GM13977 (cell line): ENCODE data around the gene COL6A3.

Experiments used
- DNase-seq: peaks from one replicate; pipeline ENCODE4 v3.0.0; 2012; ENCODE audit warnings: low spot score
- in situ Hi-C: fragments of 300-500 bp; cut with MboI; formaldehyde crosslinking; loops from one replicate; pipeline ENCODE4 v1.12.0; 2022; ENCODE audit warnings: low sequenced_read_pairs, low pct_unique_long_range_greater_than_20kb, mixed read lengths, inconsistent platforms; ENCODE audit not compliant: unreplicated experiment
- TF ChIP-seq, protein P1 (sequence below): IDR thresholded peaks from 2 replicates; pipeline ENCODE4 v1.5.1; 2012; ENCODE audit warnings: mild to moderate bottlenecking, control low read depth; ENCODE audit not compliant: insufficient read depth; ENCODE audit errors: extremely low read depth, missing control alignments

The COL6A3 gene

DNA sequence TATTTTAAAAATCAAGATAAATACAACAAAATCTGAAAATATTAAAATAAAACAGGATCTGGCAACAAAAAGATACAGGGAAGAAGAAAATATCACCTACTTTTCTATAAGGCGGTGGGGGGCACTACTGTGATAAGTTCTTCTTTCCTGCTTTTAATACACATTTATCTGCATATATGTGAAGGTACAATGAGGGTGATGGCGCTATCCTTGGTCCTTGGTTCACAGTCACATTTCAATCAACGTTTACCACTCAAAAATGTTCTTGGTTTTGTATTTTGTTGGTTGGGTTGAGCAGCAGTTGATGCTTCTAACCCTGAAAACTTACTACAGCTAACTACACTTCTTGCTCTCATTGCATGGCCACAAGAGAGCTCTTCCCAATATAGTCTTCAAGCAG is 112.4 kb downstream of the COL6A3 start:
- in situ Hi-C loops = no loop called here
- TF ChIP-seq, protein P1, sequence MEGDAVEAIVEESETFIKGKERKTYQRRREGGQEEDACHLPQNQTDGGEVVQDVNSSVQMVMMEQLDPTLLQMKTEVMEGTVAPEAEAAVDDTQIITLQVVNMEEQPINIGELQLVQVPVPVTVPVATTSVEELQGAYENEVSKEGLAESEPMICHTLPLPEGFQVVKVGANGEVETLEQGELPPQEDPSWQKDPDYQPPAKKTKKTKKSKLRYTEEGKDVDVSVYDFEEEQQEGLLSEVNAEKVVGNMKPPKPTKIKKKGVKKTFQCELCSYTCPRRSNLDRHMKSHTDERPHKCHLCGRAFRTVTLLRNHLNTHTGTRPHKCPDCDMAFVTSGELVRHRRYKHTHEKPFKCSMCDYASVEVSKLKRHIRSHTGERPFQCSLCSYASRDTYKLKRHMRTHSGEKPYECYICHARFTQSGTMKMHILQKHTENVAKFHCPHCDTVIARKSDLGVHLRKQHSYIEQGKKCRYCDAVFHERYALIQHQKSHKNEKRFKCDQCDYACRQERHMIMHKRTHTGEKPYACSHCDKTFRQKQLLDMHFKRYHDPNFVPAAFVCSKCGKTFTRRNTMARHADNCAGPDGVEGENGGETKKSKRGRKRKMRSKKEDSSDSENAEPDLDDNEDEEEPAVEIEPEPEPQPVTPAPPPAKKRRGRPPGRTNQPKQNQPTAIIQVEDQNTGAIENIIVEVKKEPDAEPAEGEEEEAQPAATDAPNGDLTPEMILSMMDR = no peak
- no peak for DNase-seq

DNA sequence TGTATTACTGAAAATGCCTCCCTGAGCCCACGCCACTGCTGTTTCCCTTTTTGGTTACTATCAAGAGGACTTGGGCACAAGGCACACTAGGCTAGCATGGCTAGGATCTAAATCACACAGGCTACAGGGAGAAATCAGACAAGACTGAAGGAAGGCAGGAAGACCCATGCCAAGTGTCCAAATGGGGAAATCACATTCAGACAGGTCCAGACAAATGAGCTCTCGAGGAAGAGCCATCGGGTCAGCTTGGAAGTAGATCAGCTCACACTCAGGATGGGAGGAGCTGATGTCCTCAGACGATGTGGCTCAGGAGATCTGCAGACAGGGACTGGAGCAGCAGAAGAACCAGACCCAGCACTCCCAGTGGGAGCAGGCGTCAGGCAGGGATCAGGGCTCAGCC is 113.2 kb downstream of the COL6A3 start:
- TF ChIP-seq, protein P1 = no peak
- in situ Hi-C loops = no loop called here
- DNase-seq = no peak

DNA sequence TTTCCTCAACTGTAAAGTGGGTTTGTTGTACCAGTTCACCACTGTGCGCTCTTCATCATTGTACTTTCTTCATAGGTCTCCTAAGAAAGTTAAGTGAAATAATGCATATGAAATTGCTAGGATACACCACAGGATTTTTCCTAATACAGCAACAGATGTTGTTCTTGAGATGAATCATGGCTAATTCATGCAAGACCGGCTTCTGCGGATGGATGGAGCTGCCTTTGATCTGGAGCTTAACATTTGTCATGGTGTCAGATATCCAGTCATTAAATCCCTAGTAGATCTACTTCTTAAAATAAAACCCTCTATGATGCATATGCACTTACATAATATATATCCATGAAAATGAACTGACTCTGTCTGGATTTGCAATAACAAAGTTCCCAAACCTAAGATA is 114.1 kb downstream of the COL6A3 start:
- in situ Hi-C loops = no loop called here
- DNase-seq = no peak
- TF ChIP-seq, protein P1 = no peak

DNA sequence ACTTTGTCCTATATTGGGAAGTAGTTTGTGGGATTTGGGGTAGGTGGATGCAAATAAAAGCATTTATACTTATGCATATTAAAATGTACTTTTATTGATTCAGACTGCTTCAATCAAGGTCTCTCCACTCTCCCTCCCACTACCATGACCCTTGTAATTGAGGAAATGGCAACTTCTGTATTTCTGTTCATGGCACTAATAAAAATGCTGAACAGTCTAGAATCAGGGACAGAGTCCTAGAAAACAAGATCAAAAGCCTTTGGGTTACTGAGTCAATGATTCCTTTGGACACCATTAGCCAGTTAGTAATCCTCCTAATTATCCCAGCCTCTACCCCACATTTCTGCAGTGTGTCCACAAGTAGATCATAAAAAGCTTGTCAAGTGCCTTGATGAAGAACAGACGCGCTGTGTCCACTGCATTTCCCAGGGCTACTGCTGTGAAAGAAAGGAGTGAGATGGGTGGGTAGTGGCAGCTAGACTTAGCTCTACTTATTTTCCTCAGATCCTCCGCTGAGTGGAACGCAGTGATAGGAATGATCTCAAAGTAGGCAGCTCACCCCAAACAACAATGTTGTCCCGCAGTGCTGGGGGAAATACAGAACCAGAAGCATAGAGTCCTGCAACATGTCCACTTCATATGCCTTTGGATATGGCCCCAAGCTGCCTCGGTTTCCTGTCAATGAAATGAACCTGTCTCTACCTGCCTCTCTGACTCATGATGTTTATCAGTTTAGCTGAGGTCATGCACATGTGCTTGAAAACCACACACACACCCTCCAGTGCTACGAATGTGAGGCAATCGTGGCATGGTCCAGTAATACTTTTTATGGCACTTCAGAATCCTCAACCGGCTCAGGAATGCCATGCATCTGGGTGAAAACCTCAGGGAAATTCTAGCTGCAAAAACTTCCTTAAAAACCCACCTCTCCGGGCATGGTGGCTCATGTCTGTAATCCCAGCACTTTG is 115.5 kb downstream of the COL6A3 start:
- no peak for DNase-seq
- in situ Hi-C loops = no loop called here
- TF ChIP-seq, protein P1 = no peak

DNA sequence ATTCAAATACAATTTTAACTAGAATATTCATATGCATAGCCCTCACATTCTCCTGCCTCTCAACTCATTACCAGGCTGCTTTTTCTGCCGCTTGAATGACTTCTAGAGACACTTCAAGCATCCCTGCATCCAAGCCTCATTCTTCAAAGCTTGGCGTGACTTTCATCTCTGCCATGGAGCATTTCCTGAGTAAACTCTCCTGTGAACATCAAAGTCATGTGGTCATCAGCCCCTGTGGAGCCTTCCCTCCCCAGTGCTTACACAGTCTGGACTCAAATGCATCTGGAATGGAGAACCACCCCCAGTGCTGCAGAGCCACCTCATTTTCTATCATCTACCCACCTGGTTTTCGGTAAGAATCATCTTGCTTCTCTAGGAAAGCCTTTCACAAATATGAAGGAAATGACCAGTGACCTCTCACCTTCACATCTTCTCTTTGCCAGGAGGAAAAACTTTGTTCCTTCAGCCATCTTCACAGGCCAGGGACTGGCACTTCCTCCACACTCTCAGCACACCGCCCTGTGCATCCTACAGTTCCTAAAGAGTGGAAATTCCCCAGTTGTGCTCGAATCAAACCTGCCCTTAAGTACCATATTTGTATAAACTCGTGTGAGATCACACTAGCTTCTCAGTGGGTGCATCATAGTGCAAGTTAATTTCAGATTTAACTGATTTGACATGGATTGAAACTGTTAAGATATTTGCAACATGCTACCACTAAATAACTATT is 116.4 kb downstream of the COL6A3 start:
- TF ChIP-seq, protein P1 = no peak
- in situ Hi-C loops = no loop called here
- DNase-seq = no peak

DNA sequence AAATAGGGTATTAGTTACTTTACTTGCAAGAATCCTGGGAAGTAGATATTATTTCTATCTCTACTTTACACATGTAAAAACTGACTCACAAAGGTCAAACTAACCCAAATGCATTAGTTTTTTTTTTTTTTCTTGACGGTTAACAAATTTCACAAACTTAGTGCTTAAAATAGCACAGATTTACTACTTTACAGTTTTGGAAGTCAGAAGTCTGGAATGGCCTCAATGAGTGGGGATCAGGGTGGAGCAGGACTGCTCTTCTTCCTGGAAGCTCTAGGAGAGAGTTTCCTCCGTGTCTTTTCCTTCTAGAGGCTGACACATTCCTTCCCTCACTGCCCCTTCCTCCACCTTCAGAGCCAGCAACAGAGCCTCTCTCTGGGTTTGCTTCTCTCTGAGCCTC is 117.2 kb downstream of the COL6A3 start:
- in situ Hi-C loops = no loop called here
- TF ChIP-seq, protein P1 = no peak
- no peak for DNase-seq
